ENCODE data around the gene AVPR2. TPM values are rescaled to one million over a fixed set of nuclear protein-coding genes. Genes with fewer than 3 reads are reported as not detected.

Gene AVPR2
- total and polyA plus RNA-seq, 9 of the 15 experiments (the other 6 are each of a cell fraction or from before 2014, with no cell fraction given): not detected

- TF ChIP-seq MGA (IDR thresholded peaks at IDR 0.05) (peak; percentile 77), ZFX (CRISPR knock-in tag; IDR thresholded peaks at IDR 0.05) (peak; percentile 79), DACH1 (IDR thresholded peaks at IDR 0.05; ENCODE audit: partially characterized antibody) (no peak), E4F1 (CRISPR knock-in tag; IDR thresholded peaks at IDR 0.05; ENCODE audit: borderline replicate concordance) (no peak), GATAD2B (IDR thresholded peaks at IDR 0.05; ENCODE audit: borderline replicate concordance) (peak; percentile 87), EGR1 (conservative IDR thresholded peaks at IDR 0.05) (peak; percentile 59), COPS2 (conservative IDR thresholded peaks at IDR 0.05) (no peak), MED1 (CRISPR knock-in tag; IDR thresholded peaks at IDR 0.05; ENCODE audit: borderline replicate concordance) (no peak), TAL1 (IDR thresholded peaks at IDR 0.05) (no peak), ZNF197 (CRISPR knock-in tag; IDR thresholded peaks at IDR 0.05; ENCODE audit: low read depth) (0 out of 2 replicates have a peak, but pooled peaks have one; percentile 54)
These were observed 21.5 kb downstream of the AVPR2 start, which contains the start of gene ARHGAP4 (continued) for GRCh38 chrX:153925739-153926551.

All from K562 (cell line).